ENCODE measurements around the gene MGME1. TPM values are rescaled to one million over a fixed set of nuclear protein-coding genes. Genes with fewer than 3 reads are reported as not detected.
"Not testable (repeated sequence)": the region's sequence is repeated elsewhere in the genome, so short reads cannot be mapped to it uniquely, and the experiment has no call there.

Gene MGME1
- total RNA-seq, 1 experiment from 2014 or later: 26.5 TPM

GRCh38 chr20:17960400-17960885 lies 8.4 kb upstream of the MGME1 start:
- Histone ChIP-seq H3K4me1 (ENCODE audit: low read length) (peaks cover 100% of the 10 kb centered on the region), H3K79me2 (ENCODE audit: low read length) (peaks cover 99% of the 10 kb centered on the region), H3K4me2 (ENCODE audit: low read depth, low read length, poor library complexity, severe bottlenecking) (peak overlapping the region; percentile 45), H3K36me3 (ENCODE audit: insufficient read depth, low read length) (peaks cover 83% of the 10 kb centered on the region), H3K9ac (ENCODE audit: low read length) (peak overlapping the region; percentile 10; the same call in 1 of the 2 replicates), H3K27ac (ENCODE audit: low read length) (peak overlapping the region; percentile 97), H4K20me1 (ENCODE audit: insufficient read depth, low read depth, low read length) (peaks cover 93% of the 10 kb centered on the region)
- not testable (repeated sequence) for H3K9me2 ChIP-seq (replicated peaks; ENCODE audit: insufficient read depth, low read length); H2AFZ ChIP-seq (ENCODE audit: low read length); H3K27me3 ChIP-seq (ENCODE audit: low read length); H3K4me3 ChIP-seq (ENCODE audit: low read length); H3K9me3 ChIP-seq (ENCODE audit: low read length); DNase-seq

- Histone ChIP-seq H3K4me3 (ENCODE audit: low read length) (peak overlapping the region; percentile 10; the same call in 1 of the 2 replicates), H3K4me2 (ENCODE audit: low read depth, low read length, poor library complexity, severe bottlenecking) (peak overlapping the region; percentile 45), H2AFZ (ENCODE audit: low read length) (no peak overlapping the region), H3K79me2 (ENCODE audit: low read length) (peaks cover 99% of the 10 kb centered on the region), H3K9me3 (ENCODE audit: low read length) (no peaks in the 10 kb centered on the region), H3K27ac (ENCODE audit: low read length) (peak overlapping the region; percentile 97), H3K36me3 (ENCODE audit: insufficient read depth, low read length) (peaks cover 83% of the 10 kb centered on the region), H3K9me2 (replicated peaks; ENCODE audit: insufficient read depth, low read length) (no peaks in the 10 kb centered on the region), H3K4me1 (ENCODE audit: low read length) (peaks cover 100% of the 10 kb centered on the region), H3K9ac (ENCODE audit: low read length) (peak overlapping the region; percentile 10), H3K27me3 (ENCODE audit: low read length) (no peaks in the 10 kb centered on the region), H4K20me1 (ENCODE audit: insufficient read depth, low read depth, low read length) (peaks cover 93% of the 10 kb centered on the region)
- DNase-seq: no peak
Measured at GRCh38 chr20:17960927-17961586, 7.8 kb upstream of the MGME1 start.

- Histone ChIP-seq H3K4me1 (ENCODE audit: low read length) (peaks cover 100% of the 10 kb centered on the region), H3K9ac (ENCODE audit: low read length) (no peak overlapping the region; the same call in 1 of the 2 replicates), H3K4me2 (ENCODE audit: low read depth, low read length, poor library complexity, severe bottlenecking) (peak overlapping the region; percentile 45), H3K36me3 (ENCODE audit: insufficient read depth, low read length) (peaks cover 83% of the 10 kb centered on the region), H3K27me3 (ENCODE audit: low read length) (no peaks in the 10 kb centered on the region), H2AFZ (ENCODE audit: low read length) (no peak overlapping the region), H3K9me3 (ENCODE audit: low read length) (no peaks in the 10 kb centered on the region), H3K79me2 (ENCODE audit: low read length) (peaks cover 99% of the 10 kb centered on the region), H3K27ac (ENCODE audit: low read length) (peak overlapping the region; percentile 97), H3K9me2 (replicated peaks; ENCODE audit: insufficient read depth, low read length) (no peaks in the 10 kb centered on the region), H3K4me3 (ENCODE audit: low read length) (peak overlapping the region; percentile 10; the same call in 1 of the 2 replicates), H4K20me1 (ENCODE audit: insufficient read depth, low read depth, low read length) (peaks cover 92% of the 10 kb centered on the region)
- DNase-seq: no peak
Measured at GRCh38 chr20:17961587-17961940, 7.3 kb upstream of the MGME1 start.

GRCh38 chr20:17963114-17963897 lies 5.5 kb upstream of the MGME1 start:
- peaks cover 91% of the 10 kb centered on the region for H4K20me1 ChIP-seq (ENCODE audit: insufficient read depth, low read depth, low read length)
- peaks cover 91% of the 10 kb centered on the region for H3K4me1 ChIP-seq (ENCODE audit: low read length)
- H3K9me3 ChIP-seq (ENCODE audit: low read length): no peaks in the 10 kb centered on the region
- H2AFZ ChIP-seq (ENCODE audit: low read length): no peak overlapping the region
- H3K9me2 ChIP-seq (replicated peaks; ENCODE audit: insufficient read depth, low read length): no peaks in the 10 kb centered on the region
- peaks cover 100% of the 10 kb centered on the region for H3K79me2 ChIP-seq (ENCODE audit: low read length)
- no peak for DNase-seq
- H3K27ac ChIP-seq (ENCODE audit: low read length): peak overlapping the region; percentile 97
- H3K4me3 ChIP-seq (ENCODE audit: low read length): peak overlapping the region; percentile 79; the same call in 1 of the 2 replicates
- H3K4me2 ChIP-seq (ENCODE audit: low read depth, low read length, poor library complexity, severe bottlenecking): peak overlapping the region; percentile 87
- no peaks in the 10 kb centered on the region for H3K27me3 ChIP-seq (ENCODE audit: low read length)
- peak overlapping the region; percentile 98 for H3K9ac ChIP-seq (ENCODE audit: low read length)
- H3K36me3 ChIP-seq (ENCODE audit: insufficient read depth, low read length): peaks cover 84% of the 10 kb centered on the region

GRCh38 chr20:17964073-17964472 lies 4.7 kb upstream of the MGME1 start:
- Histone ChIP-seq H3K9me3 (ENCODE audit: low read length) (no peaks in the 10 kb centered on the region), H3K79me2 (ENCODE audit: low read length) (peaks cover 96% of the 10 kb centered on the region), H3K9ac (ENCODE audit: low read length) (peak overlapping the region; percentile 98), H3K27ac (ENCODE audit: low read length) (peak overlapping the region; percentile 97), H3K4me2 (ENCODE audit: low read depth, low read length, poor library complexity, severe bottlenecking) (peak overlapping the region; percentile 87), H2AFZ (ENCODE audit: low read length) (no peak overlapping the region), H4K20me1 (ENCODE audit: insufficient read depth, low read depth, low read length) (peaks cover 84% of the 10 kb centered on the region), H3K27me3 (ENCODE audit: low read length) (no peaks in the 10 kb centered on the region), H3K36me3 (ENCODE audit: insufficient read depth, low read length) (peaks cover 77% of the 10 kb centered on the region), H3K4me3 (ENCODE audit: low read length) (peak overlapping the region; percentile 79), H3K4me1 (ENCODE audit: low read length) (peaks cover 83% of the 10 kb centered on the region), H3K9me2 (replicated peaks; ENCODE audit: insufficient read depth, low read length) (no peaks in the 10 kb centered on the region)
- DNase-seq: no peak

- H3K27me3 ChIP-seq (ENCODE audit: low read length): no peaks in the 10 kb centered on the region
- peaks cover 73% of the 10 kb centered on the region for H3K36me3 ChIP-seq (ENCODE audit: insufficient read depth, low read length)
- peaks cover 78% of the 10 kb centered on the region for H4K20me1 ChIP-seq (ENCODE audit: insufficient read depth, low read depth, low read length)
- H3K4me3 ChIP-seq (ENCODE audit: low read length): peak overlapping the region; percentile 79
- no peak for DNase-seq
- H2AFZ ChIP-seq (ENCODE audit: low read length): no peak overlapping the region
- peaks cover 96% of the 10 kb centered on the region for H3K79me2 ChIP-seq (ENCODE audit: low read length)
- peak overlapping the region; percentile 87 for H3K4me2 ChIP-seq (ENCODE audit: low read depth, low read length, poor library complexity, severe bottlenecking)
- peaks cover 78% of the 10 kb centered on the region for H3K4me1 ChIP-seq (ENCODE audit: low read length)
- peak overlapping the region; percentile 98 for H3K9ac ChIP-seq (ENCODE audit: low read length)
- H3K9me3 ChIP-seq (ENCODE audit: low read length): no peaks in the 10 kb centered on the region
- peak overlapping the region; percentile 97 for H3K27ac ChIP-seq (ENCODE audit: low read length)
- no peaks in the 10 kb centered on the region for H3K9me2 ChIP-seq (replicated peaks; ENCODE audit: insufficient read depth, low read length)
Measured at GRCh38 chr20:17964632-17965031, 4.2 kb upstream of the MGME1 start.

- Histone ChIP-seq H3K9me3 (ENCODE audit: low read length) (no peaks in the 10 kb centered on the region), H3K9ac (ENCODE audit: low read length) (peak overlapping the region; percentile 98), H3K27ac (ENCODE audit: low read length) (peak overlapping the region; percentile 97), H3K4me2 (ENCODE audit: low read depth, low read length, poor library complexity, severe bottlenecking) (peak overlapping the region; percentile 87), H2AFZ (ENCODE audit: low read length) (no peak overlapping the region), H3K4me3 (ENCODE audit: low read length) (peak overlapping the region; percentile 79), H3K79me2 (ENCODE audit: low read length) (peaks cover 96% of the 10 kb centered on the region), H3K9me2 (replicated peaks; ENCODE audit: insufficient read depth, low read length) (no peaks in the 10 kb centered on the region), H3K36me3 (ENCODE audit: insufficient read depth, low read length) (peaks cover 72% of the 10 kb centered on the region), H4K20me1 (ENCODE audit: insufficient read depth, low read depth, low read length) (peaks cover 73% of the 10 kb centered on the region), H3K4me1 (ENCODE audit: low read length) (peaks cover 75% of the 10 kb centered on the region), H3K27me3 (ENCODE audit: low read length) (no peaks in the 10 kb centered on the region)
- DNase-seq: no peak
Measured at GRCh38 chr20:17965042-17965697, 3.6 kb upstream of the MGME1 start.
